Kasumi-1 (cell line): Measurements from ENCODE around the gene ELFN1.

Source experiments
- DNase-seq, 2 experiments: peaks; one replicate each; lab custom pipeline; 2025; lab: John Stamatoyannopoulos, UW

Gene ELFN1

DNA sequence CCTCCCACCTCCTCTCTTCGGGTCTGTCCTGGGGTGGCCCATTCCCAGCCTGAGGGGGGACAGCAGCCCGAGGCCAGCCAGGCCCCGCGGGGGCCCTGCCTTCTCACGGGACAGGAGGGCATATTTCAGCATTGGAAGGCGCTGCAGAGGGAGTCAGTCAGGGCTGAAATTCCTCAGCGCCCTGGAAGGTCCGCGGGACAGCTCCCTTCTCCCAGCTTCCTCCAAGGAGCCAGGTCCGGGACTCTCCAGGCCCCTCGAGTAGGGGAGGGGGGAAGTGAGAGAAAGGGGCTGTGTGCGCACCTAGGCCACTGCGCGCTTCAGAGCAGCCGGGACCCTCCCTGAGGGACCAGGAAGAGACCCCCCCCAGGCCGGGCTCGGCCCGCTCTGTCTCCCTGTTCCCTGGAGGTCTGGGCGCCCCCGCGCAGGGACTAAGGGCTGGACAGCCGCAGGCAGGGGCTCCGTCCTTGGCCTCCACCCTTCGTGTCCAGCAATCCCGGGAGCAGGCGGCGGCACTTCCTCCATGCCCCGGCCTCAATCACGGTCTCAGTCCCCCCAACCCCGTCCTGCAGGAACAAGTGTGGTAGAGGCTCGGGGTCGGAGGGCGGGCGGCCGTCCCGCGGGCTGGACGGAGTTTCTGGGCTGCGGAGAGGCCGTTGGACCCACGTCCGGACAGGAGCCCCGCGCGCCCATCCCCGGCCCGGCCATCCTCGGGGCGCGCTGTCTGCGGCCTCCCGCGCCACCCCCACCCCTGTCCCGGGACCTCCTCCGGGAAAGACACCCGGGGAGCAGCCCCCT is 6.0 kb upstream of the ELFN1 start:
- no peak for DNase-seq

DNA sequence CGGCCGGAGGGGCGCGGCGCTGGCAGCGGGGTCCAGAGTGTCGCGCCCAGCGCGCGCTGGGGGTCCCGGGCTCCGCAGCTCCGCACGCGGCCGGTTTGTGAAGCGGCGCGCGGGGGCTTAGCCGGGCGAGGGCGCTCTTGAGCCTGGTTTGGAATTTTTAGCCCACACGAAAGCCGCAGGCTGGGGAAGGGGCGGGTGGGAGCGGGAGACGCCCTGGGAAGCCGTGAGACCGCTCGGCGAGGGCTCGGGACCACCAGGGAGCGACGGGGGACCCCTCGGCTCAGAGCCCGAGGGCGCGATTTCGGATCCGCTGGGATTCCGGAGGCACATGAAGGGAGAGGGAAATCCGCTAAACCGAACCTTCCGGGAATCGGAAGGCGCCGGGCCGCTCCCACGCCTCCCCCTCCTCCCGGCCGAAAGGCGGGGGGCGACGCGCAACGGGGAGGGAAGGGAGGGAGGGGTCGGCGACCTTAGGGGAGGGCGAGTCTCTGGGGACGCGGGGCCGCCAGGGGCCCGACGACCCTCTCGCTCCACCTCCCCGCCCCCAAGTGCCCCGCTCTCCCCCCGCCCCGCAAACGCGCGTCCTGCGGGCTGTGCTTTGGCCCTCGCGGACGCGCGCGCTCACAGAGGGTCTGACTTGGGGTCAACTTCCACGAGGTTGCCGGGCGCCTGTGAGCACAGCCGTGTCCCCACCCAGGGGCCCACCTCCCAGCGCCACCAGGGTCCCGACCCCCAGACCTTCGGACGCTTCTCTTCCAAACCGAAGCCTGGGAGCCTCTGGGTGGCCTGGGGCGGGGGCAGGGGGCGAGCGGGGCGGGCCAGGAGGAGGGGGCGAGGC is 5.1 kb upstream of the ELFN1 start:
- DNase-seq, result peak in 1 of 2 experiments; percentile 3

DNA sequence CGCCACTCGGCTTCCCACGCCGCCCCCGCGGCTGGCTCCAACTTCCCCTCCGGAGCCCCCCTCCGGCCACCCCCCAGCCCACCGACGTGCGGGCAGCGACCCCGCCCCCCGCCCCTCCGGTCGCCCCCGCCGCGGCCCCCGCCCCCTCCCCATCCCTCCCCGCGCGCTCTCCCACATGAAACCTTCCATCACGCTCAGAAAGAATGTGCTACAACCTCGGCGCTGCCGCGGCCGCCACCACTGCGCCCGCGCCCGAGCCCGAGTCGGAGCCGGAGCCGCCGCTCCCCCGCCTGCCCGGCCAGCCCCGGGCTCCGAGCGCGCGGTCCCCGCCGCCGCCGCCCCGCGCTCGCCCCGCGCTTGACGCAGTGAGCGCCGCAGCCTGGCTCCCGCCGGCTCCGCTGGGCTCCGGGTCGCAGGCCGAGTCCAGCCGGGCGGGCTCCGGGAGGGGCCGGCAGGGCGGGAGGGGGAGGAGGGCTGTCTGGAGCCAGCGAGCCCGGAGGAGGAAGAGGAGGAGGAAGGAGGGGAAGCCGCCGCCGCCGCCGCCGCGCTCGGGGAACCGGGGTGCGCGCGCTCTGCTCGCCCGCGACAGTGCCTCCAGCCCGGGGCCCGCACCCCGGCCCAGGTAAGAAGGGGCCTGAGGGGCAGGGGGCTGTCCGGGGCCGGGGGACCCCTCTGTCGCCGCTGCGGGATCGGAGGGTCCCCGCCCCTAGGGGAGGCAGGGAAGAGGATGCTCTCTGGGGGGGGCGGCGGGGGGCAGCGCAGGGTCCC is 4.3 kb upstream of the ELFN1 start:
- DNase-seq, result no peak

DNA sequence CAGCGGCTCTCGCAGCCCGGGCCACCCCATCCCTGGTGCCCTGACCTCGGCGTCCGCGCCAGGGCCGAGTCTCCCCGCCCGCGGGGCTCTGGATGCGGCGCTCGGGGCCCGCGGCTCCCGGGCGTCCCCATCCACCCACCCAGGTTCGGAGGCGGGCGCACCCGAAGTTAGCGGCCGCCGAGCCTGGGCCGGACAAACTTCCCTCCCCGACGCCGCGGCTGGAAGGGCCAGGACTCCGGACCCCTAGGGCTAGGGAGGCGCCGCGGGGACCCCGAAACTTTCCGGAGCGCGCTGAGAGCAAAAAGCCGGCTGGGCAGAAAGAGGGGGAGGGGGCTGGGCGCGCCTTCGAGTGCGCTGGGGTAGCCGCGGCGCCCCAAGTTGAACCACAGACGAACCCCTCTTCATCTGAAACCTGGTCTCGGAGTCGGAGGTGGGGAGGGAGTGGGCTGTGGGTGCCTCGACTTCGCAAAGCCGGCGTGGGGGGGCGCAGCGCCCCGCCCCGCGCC is 3.7 kb upstream of the ELFN1 start:
- DNase-seq, result no peak

DNA sequence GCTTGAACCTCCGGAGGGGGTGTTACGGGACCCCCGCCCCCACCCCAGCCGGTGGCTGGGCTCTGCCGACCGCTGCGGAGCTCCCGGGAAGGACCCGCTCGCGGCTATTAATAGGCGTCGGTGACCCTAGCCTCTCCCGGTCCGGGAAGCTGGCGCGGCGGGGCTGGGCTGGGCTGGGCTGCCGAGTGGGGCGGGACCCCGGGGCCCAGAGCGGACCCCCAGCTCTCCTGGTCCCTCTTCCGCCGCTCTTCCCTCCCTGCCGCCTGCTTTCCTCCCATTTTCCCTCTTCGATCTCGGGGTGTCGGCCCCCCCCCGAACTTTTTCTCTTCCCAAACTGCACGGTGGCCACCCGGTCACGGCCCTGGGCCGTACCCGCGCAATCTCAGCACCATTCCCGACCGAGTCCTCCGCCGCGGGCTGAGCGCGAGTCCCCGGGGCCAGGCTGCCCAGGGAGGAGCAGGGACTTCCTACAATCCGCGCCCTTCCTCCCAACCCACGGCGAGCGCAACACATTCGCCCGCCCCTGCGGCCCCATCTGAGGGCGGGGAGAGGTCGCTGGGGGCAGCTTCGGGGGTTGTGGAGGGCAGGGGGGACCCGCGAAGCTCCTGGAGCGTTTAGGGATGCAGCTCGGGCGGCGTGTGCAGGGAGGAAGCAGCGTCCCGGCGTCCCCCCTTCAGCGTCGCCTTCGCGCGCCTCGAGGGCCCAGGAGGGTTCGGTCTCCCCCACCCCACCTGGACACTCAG is 3.1 kb upstream of the ELFN1 start:
- no peak for DNase-seq

DNA sequence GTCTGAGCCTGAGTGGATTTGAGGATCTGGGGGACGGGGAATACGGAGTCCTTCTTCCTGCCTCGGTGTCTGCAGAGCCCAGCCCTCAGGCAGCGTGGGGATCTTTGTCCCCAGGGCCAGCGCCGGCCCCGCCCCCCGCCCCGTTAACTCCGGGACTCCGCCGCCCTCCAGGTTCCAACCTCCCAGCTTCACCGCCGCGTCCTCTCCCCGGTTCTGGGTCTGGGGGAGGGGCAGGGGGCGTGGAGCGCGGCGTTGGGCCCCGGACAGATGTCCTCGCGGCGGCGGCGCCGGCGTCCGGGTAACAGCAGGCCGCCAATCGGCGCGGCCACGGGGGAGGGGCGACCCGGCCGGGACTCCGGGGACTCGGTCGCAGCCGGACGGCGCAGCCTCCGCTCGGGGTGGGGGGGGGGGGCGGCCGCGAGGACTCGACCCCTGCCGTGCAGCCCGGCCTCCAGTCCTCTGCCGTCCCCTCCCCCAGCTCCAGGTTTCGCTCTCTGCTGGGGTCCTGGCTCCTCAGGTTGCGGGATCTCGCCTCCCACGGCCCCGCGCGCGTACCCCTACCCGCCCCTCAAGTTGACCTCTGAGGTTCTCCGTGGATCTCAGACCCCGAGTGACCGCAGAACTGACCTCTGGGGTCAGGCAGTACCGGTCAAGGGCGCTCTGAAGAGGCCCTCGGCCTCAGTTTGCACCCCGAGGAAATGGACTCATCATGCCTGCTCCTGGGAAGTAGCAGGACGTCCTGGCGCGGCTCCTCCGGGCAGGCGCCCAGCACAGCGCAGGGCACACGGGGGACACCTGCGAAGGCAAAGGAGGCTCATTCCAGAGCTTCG is 2.3 kb upstream of the ELFN1 start:
- no peak for DNase-seq

DNA sequence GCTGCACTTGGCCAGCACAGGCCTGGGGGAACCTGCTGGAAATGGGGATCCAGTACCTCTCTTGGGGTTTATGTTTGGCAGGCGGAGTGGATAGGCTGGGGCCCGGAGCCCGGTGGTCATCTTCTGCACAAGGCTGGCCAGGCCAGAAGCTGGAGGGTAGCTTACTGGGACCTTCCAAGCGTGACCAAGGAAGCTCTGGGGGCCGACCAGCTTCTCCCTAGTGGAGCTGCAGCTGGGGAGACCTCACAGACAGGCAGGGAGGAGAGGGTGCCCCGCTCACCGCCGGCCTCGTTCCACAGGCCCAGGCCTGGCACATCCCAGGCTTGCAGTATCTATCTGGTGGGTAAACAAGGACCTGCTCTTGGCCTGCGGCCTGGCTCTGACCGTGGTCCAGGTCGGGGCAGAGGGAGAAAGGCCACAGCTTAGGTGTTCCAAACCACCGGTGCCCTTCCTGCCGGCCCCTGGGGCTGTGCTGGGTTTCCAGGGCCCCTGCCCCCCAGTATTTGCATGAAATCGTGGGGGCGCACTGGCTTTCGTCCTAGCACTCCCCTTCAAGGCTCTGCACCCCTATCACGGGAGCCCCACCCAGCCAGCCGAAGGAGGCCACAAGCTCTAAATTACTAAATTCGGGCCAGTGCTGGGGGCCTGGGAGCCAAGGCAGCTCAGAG is 1.5 kb upstream of the ELFN1 start:
- no peak for DNase-seq

DNA sequence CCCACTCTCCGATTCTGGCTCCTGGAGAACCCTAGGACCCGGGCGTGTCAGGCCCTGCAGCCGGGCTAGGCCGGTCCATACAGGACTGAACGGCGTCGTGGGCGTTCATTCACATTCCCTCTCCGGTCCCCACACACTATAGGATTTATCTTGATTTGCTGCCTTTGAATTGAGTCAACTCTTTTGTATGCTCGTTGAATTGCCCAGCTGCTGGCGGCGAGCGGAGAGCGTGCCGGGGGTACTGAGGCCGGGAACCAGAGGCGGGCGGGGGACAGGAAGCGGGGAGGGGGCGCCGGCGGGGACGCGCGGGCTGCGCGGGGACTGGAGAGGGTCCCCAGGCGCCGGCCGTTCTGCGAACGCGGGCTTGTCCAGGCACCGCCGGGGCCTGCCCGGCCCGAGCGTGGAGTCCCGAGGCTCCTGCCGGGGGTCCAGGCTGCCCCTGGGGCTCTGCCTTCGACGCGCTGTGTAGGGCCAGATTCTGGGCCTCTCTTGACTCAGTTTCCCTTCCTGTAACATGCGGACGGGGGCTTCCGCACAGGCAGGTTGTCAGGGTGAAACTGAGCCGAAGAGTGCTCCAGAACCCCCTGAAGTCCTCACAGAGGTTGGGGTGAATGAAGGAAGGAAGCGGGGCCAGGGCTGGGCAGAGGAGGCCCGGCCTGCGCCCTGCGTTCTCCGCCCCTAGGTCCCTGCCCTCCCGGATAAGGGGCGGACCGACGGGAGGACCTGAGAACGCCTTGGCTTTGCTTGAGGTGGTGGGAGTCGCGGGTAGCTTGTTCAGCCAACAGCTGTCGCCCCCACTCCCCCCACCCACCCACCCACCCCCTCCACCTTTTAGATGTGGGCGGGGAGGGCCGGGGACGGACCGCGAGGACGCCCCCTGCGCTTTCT is 769 bp upstream of the ELFN1 start:
- DNase-seq, result no peak

DNA sequence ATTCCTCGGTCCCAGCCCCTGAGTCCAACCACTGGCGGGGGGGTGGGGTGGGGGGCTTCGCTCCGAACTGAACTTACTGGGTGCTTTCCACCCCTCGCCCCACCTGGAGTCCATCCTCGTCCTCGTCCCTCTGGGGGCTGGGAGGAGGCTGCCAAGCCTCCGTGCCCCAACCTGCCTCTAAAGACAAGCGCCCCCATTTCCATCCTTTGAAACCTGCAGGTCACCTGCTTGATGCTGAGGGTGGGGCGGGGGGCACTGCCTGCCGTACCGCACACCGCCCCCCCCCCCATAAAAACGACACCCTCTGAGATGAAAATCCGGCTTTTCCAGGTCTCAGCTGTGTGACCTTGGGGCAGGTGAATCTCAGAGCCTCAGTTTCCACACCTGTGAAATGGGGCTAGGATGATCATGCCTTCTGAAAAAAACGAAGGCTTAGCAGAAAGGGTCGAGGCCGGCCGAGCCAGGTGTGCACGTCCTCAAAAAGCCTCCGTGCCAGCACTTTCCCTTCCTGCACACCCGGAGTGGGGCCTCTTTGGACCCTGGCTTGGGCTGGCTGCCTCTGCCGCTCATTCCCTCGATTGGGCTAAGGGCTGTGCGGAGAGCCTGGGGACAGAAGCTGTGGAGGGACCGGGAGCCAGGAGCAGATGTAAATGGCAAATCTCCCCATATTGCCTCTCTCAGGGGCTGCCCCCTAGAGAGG is 967 bp downstream of the ELFN1 start:
- no peak for DNase-seq

DNA sequence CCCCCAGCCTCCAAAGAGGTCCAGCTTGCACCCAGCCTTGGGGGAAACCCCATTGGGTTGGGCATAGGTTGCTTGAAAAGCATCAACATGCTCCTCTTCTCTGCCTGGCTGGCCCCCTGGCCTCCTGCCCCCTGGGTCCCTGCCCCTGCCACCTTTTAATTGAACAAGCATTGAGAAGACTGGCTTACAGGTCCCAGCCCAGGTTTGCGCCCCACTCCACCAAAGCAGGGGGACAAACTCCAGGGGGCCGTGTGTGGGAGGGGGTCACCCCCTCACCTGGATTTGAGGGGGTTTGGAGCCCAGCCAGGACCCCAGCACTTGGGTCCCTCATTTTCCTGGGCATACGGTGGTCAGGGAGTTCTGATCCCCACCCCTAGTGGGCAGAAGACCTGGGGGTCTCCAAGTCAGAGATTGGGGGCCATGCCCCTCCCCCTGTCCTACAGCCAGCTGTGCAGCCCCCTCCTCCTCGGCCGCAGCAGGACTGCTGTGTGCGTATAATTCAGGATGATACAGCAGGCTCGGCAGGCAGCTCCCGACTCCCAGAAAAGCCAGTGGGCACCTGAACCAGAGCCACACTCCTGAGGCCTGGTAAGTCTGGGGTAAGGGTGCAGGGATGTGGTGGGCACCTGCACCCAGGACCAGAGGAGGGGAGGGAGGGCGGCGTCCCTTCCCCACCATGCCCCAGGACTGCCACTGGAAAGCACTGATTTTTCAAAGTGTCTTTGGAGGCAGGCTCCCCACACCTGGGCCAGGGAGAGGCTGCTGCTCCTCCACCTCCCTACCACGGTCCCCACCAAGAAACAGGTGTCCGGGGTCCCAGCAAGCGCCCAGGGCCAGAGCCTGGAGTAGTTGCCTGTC is 1.7 kb downstream of the ELFN1 start:
- DNase-seq, result no peak

DNA sequence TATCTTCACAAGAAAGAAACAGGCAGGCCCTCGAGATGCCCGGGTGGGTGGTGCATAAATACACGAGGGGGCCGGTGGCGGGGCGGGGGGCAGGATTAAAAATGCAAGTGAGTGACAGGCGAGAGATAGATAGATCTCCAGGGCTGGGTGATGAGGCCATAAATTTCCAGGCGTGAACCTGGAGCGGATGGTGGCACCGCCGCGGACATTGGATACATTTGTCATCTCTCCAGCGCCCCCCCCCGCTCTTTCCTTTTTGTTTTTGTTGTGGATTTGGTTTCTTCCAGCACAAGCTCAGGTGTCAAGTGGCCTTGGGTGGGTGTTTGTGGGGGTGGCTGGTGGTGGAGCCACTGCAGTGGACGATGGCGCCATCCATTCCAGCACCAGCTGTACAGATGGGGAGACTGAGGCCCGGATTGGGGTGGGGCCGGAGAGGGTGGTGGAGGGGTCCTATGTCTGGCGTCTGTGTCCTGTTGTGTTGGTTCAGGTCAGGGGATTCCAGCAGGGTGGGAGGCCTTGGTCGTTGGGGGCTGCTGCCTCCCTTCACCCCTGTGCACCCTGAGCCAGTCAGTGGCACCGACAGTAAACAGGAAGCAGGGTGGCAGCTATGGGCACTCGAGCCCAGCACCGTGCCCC is 2.9 kb downstream of the ELFN1 start:
- DNase-seq, result no peak

DNA sequence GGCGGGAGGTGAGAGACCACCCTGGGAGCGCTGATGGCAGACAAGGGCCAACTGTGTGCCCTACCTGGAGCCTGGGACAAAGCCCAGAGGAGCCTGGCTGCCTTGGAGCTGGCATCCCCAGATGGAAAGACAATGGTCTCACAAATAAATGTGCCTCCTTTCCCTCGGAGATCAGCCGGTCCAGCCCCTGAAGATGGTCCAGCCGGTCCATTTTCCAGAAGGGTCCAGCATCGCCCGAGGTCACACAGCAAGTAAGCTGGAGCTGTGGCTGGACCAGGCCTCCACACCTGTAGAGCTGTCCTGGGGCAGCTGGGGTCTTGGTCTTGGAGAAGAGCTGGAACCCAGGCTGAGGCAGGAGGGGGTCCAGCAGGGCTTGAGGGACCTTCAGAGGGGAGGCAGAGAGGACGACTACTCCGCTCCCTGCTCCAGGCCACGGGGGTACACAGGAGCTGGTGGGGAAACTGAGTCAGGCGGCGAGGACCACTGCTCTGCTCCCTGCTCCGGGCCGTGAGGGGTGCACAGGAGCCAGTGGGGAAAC is 3.6 kb downstream of the ELFN1 start:
- no peak for DNase-seq

DNA sequence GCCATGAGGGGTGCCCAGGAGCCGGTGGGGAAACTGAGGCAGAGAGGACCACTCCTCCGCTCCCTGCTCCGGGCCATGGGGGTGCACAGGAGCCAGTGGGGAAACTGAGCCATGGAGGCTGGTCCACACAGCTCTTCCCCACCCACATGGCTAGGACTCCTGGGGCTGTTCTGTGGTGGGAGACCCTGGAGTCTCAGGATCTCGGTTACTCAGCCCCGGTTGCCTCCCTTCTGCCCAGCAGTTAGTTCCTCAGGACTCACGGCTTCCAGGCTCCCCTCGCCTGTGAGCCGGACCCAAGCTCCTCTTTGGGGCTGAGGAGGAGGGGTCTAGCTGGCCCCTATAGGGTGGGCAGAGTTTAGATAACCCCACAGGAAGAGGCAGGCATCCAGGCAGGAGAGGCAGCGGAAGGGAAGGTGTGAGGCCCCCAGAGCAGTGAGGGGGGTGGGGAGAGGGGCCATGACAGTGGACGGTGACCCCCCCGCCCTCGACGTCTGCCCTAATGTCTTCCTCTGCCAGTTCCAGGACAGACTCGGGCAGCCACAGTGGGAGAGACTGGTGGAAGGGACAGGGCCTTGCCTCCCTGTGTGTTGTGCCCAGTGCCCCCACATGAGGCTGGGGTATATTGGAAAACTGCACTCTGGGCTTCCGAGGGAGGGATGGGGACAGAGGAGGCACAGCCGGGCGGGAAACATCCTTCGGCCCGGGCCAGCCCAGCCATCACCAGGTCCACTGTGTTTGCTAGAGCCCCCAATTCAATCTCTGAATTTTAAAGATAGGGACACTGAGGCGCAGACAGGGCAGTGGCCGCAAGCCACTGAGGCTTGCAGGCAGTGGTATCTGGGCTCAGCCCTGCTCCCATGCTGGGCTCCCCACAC is 4.3 kb downstream of the ELFN1 start:
- no peak for DNase-seq

DNA sequence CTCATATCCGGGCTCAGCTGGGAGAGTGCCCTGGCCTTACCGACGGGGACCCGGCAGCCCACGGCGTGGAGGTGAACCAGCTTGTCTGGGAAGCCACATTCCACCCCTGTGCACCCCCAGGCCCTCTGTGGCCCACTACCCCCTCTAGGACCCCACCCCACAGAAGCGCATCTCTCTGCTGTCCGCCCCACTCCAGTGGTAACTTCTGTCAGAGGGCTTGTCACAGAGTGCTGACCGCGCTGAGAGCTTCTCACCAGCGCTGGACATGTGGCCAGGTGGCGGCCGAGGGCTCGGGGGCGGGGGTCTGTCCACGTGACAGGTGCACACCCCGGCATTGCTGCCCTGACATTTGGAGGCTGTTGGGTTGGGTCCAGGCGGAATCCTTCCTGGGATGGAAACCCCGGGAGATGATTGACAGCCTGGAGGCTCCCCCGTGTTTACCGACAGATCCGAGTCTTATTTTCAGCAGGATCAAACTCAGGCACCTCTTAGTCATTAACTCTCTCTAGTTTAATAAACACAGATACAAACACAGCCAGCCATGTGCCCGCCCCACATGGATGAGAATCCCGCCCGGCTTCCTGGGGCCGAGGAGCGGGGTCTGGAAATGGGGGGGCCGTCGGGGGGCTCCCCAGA is 5.1 kb downstream of the ELFN1 start:
- DNase-seq, result no peak
